SH-SY5Y (cell line): Measurements from ENCODE around the gene FEN1.

Experiments used
- GATA2 ChIP-seq: IDR thresholded peaks from 2 replicates; pipeline ENCODE4 v1.6.1; 2011; ENCODE audit warnings: mild to moderate bottlenecking, low read depth, low read length
- GATA3 ChIP-seq: IDR thresholded peaks from 2 replicates; pipeline ENCODE4 v1.6.1; 2011; ENCODE audit warnings: low read depth, mild to moderate bottlenecking, low read length, moderate library complexity

GRCh38 chr11:61752117-61752924, 40.4 kb upstream of the FEN1 start, which contains the start of gene MYRF:
- TF ChIP-seq GATA2 (no peak), GATA3 (no peak)
